Putamen (tissue), 1 donor: ENCODE results near the gene CBR1.

Source experiments
- DNase-seq: peaks from one replicate; pipeline ENCODE4 v3.0.0-alpha.2; 2016; ENCODE audit warnings: low spot score

The CBR1 gene

DNA sequence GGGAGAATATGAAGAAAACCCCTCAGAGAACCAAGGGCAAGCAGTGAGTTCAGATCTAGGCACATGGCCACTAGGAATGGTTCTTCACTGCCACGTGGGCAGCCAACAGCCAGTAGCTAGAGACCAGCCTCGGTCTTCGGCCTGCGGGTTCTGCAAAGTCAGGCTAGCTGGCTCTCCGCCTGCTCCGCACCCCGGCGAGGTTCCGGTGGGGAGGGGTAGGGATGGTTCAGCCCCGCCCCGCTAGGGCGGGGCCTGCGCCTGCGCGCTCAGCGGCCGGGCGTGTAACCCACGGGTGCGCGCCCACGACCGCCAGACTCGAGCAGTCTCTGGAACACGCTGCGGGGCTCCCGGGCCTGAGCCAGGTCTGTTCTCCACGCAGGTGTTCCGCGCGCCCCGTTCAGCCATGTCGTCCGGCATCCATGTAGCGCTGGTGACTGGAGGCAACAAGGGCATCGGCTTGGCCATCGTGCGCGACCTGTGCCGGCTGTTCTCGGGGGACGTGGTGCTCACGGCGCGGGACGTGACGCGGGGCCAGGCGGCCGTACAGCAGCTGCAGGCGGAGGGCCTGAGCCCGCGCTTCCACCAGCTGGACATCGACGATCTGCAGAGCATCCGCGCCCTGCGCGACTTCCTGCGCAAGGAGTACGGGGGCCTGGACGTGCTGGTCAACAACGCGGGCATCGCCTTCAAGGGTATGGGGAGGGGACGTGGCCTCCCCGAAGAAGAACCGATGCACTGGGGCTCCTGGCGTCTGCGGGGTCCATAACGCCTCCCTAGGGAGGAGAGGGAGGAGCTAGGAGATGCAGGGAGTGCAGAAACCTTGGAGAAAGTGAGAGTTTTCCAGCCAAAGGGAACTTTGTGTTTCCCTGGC lies at the start of gene CBR1:
Gene CBR1, plus strand, starts transcription at position 312 of the 871 bp plus-strand sequence. Its CDS starts 92 bp downstream, at position 404.
- DNase-seq: peak; percentile 97

DNA sequence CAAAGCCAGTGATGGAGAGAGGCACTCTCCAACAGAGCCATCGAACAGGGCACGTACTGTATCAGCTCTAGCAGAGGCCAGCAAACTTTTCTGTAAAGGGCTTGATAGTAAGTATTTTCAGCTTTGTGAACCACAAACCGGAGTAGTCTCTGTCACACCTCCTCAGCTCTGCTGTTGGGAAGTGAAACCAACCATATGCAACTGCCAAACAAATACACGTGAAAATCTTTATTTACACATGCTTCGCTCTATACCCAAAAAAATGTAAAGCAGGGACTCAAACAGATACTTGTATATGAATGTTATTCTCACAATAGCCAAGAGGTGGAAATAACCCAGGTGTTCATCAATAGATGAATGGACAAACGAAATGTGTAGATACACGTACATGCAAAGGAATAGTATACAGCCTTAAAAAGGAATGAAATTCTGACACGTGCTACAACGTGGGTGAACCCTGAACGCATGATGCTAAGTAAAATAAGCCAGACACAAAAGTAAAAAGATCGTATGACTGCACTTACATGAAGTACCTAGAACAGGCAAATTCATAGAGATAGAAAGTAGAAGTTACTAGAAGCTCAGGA lies 48.5 kb upstream of the CBR1 start:
- DNase-seq: no peak

DNA sequence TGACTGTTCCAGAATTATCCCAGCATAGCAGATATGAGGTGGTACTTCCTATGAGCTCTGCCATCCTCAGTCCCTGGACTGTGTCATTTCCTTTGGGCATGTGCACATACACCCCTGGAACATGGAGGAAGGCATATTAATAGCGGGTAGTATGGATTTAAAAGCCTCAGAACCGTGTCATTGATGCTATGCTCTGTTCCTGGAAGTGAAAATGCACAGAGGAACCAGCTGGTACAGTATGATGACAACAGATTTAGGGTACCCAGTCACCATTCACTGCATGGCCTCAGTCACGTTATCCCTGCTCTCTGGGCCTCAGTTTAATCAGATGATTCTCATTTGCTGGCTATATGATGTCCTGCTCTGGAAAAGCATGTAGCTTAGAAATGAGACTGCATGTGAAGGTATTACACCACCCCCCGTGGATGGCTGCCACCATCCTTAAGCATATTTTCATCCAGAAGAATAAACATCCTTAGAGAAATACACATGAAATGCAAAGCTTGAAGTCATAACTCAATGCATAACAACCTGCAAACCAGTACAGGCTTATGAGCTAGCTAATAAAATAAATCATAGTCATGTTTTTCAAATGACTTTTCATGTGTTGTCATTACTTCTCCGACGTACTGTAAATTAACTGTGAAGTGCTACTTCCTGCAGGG lies 47.3 kb upstream of the CBR1 start:
- DNase-seq: no peak

DNA sequence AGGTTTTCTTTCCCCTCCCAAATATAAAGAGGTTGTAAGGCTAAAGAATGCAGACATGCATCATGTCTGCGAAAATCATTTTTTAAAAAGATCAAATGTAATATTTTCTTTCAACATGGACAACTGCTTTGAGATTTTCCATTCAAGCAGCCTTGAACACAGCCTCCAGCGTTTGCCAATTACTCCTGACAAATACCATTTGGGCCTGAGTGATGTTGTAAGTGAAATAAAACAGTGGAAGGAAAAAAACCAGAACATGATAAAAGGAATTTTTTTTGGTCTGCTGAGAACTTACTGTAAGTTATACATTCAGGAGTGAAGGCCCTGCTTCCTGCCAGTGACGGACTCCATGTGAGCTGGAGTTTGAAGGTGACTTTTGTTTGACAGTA lies 46.7 kb upstream of the CBR1 start:
- DNase-seq: no peak

DNA sequence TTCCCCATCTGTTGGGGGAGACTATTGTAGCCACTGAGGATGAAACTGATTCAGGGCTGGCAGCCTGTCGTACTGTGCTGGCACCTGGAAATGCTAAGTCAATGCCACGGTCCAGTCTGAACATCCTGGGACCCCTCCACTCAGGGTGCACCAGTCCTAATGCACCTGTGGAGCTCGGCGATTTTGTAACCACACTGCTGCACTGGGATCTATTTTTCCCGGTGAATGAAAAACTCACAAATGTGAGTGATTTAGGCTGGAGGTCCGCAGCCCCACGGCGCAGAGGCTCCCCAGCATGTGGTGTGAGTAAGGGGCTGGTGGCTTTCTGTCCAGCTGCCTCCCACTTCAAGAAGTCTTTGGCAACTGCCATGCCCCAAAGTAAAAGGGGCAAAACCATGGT lies 45.0 kb upstream of the CBR1 start:
- DNase-seq: no peak

DNA sequence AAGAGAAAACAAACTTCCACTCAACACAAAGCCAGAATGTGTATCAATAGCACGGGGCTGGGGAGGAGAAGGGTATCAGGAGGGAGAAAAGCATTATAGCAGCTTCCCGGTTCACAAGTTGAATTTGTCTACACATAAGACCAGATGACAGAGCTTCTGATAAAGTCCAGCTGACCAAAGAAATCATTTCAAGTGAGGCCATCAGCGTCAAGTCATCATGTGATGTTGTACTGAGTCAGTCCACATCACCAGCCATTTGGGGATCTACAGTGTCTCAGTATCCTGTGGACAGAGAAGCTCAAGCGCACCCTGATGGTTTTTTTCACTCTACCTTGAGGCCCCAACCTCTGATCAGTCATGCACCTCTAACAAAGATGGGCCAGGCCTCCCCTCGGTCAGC lies 42.5 kb upstream of the CBR1 start:
- no peak for DNase-seq

DNA sequence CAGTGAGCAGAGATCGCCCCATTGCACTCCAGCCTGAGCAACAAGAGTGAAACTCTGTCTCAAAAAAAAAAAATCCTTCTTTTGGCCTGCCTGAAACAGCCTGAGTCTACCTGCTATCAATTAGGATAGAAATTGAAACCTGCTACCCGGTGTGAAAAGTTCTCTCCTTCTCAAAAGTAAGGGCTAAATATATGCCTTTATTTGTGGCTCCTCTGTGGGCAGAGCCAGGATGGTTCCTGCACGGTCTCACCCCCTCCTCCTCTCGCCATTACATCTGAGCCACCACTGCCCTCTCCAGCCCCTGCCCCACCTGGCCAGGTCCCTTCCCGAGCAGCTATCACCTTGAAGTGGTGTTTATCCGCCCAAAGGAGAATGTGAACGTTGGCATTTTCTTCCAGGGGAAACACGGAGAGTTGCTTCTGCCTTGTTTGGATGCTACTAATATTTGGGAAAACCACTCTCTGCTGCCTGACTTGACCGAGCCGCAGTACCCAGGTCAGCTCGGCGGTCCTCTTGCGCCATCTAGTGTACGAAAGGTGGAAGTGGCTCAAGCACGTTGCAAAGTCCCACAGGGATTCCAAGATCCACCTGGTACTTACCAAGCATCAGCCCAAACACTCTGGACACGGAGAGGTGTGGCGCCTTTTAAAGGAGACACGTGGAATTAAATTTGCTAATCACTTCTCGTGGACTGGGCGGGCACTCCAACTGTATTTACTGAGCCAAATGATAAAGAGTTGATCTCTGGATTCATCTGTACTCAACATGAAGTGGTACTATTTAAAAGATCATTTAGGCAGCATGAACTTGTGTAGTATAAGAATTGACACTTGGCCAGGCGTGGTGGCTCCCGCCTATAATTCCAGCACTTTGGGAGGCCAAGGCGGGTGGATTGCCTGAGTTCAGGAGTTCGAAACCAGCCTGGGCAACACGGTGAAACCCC lies 41.4 kb upstream of the CBR1 start:
- DNase-seq: peak; percentile 75

DNA sequence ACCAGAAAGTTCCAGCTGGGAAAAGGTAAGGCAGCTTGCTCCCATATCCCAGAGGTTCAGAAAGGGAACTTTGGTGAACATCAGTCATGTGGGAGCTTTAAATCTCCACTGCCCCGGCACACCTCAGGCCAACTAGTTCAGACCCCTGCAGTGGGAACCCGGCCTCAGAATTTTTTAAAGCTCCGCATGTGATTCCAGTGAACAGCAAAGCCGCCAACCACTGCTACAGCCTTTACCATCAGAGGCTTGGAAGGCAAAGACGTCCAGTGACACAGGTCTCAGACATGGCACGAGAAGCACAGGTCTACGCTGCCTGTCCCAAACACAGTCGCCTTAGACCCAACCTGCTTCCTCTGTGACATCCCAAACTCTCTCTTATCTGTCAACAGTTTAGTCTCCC lies 40.5 kb upstream of the CBR1 start:
- no peak for DNase-seq

DNA sequence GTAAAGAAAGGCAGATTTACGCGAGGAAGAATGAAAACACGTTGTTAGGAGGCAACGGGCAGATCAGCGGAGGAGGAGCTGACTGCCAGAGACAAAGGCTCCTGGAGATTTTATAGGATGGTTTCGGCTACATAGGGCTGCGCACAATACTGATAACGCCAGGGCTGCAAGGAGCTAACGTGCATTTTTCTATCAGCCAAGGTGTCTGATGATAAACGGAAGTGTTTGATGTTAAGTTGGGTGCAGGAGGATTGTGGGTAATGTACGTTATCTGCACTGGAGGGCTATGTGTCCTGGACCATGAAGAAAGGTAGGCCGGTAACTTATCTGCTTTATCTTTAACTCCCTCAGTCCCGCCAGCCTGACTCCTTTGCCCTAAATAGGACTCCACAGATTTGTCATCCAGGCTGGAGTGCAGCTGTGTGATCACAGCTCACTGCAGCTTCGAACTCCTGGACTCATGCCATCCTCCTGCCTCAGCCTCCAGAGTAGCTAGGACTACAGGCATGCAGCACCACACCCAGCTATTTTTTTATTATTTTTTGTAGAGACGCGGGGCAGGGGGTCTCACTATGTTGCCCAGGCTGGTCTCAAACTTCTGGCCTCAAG lies 39.1 kb upstream of the CBR1 start:
- no peak for DNase-seq

DNA sequence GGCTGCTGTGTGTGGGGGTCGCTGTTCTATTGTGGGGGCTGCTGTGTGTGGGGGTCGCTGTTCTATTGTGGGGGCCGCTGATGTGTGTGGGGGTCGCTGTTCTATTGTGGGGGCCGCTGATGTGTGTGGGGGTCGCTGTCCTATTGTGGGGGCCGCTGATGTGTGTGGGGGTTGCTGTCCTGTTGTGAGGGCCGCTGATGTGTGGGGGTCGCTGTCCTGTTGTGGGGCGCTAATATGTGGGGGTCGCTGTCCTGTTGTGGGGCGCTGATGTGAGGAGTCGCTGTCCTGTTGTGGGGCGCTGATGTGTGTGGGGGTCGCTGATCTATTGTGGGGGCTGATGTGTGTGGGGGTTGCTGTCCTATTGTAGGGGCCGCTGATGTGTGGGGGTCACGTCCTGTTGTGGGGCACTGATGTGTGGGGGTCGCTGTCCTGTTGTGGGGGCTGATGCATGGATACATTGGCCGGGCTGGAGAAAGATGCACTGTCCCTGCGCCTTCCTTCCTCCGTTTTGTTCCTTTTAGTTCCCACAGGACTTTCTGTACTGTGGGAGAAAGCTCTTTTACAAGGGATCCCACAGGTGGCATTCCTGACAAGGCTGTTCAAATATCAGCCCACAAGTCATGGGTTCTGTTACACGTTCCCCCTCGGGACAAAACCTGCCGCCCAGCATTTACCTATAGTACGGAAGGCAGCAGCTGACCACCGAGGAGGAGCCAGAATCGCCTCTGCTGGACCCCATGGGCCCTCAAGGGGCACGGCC lies 37.0 kb upstream of the CBR1 start:
- DNase-seq: no peak

DNA sequence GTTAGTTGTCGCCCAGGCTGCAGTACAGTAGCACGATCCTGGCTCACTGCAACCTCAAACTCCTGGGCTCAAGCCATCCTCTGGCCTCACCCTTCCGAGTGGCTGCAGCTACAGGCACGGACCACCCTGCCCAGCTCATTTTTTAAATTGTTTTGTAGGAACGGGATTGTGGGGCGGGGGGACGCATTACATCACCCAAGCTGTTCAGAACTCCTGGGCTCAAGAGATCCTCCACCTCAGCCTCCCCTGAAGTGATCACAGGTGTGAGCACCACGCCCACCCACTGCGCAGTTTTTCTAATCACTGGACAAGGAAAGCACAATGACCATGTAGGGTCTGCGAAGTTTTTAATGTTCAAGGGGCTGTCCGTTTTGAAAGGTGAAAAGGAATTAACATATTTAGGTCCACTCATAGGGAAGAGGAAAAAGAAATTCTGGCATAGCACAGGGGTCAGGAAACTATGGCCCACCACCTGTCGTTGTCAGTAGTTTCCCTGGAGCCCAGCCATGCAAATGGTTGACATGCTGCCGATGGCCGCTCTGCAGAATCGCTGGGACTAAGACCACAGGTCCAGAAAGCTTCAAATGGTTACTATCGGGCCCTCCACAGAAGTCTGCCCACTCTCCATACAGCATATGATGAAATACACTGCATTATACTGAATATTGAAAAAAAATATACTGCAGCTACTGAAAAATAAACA lies 35.5 kb upstream of the CBR1 start:
- no peak for DNase-seq

DNA sequence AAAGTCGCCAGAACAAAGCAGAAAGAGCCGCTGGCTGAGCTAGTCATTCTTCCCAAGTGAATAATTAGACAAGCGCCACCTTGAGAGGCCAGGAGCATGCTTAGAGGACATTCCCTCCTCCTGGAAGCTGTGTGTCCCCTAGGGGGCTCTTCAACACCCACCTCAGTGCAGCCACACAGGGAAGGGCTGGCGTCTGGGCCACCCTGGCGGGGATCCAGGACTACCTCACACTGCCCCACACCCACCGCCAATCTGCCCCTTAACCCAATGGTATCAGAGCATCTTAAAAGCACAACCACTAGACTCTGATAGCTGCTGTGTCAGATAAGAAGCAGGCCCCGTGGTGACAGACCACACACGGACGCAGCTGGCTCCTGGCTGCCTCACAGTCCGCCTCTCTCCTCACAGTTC lies 34.4 kb upstream of the CBR1 start:
- no peak for DNase-seq

DNA sequence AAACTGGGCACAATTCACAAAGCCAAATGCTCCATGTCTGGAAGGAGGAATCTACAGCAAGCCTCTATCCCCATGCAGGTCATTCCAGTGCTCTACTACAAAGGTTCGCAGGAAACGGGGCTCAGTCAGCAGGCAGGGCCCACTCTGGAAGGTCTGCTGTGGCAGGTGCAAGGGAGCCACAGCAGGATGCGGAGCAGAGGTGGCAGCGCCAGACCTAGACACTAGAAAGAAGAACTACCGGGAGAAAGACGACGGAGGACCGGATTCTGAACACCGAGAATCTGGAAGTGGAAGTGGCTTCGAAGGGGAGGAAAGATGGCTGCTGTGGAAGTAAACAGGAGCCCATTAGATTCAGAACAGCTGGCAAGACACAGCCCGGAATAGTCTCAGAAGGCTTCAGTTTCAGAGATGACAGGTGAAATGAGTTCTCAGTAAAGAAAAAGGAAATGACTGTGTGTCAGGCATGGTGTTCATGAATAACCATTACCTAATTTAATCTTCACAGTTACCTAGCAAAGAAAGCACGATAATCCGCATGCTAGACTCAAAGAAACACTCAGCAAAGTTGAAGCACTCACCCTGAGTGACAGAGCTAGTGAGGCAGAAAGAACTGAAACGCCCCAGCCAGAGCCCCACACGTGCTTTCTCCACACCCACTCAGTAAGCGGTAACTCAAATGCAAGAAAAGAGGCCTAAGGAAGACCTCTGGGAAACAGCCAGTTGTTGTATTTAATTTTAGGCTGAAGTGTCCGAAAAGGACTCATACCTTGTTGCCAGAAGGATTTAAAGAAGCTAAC lies 30.9 kb upstream of the CBR1 start:
- peak; percentile 34 for DNase-seq

DNA sequence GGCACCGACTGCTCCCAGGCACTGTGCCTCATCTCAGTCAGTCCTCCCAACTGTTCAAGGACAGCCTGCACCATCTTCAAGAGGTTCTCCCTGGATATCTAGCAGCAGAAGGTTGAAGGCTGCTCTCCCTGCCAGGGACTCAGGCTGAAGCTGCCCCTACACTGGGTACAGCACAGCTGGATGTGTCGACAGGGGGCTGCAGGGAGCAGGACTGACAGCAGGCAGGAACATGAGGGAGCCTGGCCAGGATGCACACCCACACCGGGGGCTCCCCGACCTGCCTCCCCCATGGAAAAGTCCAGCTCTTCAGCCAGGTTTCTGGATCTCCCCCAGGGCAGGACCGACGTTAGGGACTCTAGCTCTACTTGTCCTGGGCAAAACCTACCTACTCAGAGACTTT lies 30.0 kb upstream of the CBR1 start:
- no peak for DNase-seq

DNA sequence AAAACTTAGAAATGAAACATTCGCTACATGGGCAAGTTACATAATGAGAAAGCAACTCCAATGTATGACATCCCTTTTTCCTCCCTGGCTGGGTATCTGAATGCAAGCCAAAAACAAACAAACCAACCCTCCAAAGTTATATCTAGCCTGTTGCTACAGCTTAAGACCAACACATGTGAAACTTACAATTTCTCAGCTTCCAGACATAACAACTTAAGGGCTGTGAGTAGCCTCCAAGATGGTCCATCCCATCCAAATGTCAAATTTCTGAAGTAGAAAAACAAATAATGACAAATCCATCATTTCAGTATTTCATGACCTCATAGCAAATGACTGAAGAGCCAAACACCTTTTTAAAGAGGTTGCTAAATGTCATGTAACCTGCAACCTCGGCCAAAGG lies 29.4 kb upstream of the CBR1 start:
- no peak for DNase-seq

DNA sequence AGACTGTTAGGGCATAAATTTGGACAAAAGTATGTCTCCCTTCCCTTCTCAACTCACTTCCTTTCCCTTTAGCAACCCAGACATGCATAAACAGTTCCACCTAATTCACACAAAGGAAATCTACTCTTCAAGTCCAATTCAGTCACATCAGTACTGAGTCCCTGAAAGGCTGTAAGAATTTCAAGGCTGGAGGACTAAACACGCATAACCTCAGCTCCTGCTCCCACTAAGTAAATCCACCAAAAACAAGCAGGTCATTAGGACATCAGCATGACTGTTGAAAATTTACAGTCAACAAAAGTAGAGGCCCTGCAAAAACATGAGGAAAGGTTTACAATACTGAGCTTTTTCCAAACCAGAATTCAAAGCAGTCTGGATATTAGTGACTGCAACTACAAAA lies 27.9 kb upstream of the CBR1 start:
- no peak for DNase-seq

DNA sequence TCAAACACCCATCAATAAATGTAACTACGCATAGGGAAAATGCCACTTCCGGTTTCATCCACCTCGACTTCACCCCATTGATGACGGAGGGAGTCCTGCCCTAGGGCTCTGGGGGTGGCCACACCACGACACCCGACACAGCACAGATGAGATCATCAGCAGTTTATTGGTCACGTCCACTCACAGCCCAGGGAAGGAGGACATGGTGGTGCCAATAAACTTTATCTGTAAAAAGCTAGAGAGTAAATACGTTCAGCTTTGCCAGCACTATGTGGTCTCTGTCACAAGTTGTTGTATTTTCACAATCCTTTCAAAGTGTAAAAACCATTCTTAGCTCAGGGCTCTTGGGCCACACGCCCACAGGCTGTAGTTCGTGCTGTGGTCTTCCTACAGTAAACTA lies 25.8 kb upstream of the CBR1 start:
- DNase-seq: no peak

DNA sequence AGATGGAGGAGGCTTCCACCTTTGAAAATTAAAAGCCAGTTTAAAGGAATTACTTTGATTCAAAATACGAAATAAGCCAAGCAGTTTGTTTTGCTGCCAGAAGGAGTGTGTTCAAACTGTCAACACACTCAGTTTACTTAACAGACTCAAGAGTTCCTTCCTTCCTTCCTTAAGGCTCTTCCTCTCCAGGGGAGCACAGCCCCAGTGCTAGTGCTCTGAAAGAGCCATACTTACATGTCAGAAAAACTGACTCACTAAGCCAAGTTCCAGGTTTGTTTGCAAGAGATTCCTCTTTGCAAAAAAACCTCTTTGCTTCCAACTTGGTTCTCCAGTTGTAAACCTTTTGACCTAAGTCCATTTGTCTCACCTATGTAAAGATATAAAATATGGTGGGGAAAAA lies 23.8 kb upstream of the CBR1 start:
- no peak for DNase-seq

DNA sequence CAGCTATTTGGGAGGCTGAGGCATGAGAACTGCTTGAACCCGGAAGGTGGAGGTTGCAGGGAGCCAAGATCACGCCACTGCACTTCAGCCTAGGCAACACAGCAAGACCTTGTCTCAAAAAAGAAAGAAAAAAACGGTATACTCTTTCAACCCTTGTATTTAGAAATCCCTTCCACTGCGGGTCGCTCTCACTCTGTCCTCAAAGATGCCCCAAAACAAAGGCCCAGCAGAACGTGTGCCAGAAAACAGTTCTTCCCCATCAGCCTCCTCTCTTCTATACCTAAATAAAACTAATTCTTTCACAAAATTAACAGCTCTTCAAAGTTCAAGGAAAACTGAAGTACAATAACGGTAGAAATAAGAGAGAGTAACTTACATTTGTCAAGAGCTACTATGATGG lies 22.7 kb upstream of the CBR1 start:
- no peak for DNase-seq
